Osteoblast (primary cell): ENCODE measurements around the gene ELAVL3. TPM values are rescaled to one million over a fixed set of nuclear protein-coding genes. Genes with fewer than 3 reads are reported as not detected.
"Not testable (repeated sequence)": the region's sequence is repeated elsewhere in the genome, so short reads cannot be mapped to it uniquely, and the experiment has no call there.

Experiments used
- DNase-seq: peaks from one replicate; pipeline ENCODE4 v3.0.0; 2011; ENCODE audit warnings: low spot score, mixed read lengths; ENCODE audit not compliant: insufficient read length; ENCODE audit errors: missing footprints
- H2AFZ ChIP-seq: 2 replicates; pipeline ENCODE4 v1.6.0; 2011; ENCODE audit warnings: mild to moderate bottlenecking, low read length
- H3K27ac ChIP-seq: 2 replicates; pipeline ENCODE4 v1.5.1; 2011; ENCODE audit warnings: mild to moderate bottlenecking, low read depth, low read length, moderate library complexity
- H3K27me3 ChIP-seq: 2 replicates; pipeline ENCODE4 v1.6.0; 2012; ENCODE audit warnings: mild to moderate bottlenecking, control low read depth, inconsistent platforms, low read length, moderate library complexity; ENCODE audit not compliant: insufficient read depth
- H3K36me3 ChIP-seq: 2 replicates; pipeline ENCODE4 v1.5.1; 2011; ENCODE audit warnings: mild to moderate bottlenecking, low read length, control low read depth, moderate library complexity; ENCODE audit not compliant: insufficient read depth
- H3K4me1 ChIP-seq: 2 replicates; pipeline ENCODE4 v1.5.1; 2011; ENCODE audit warnings: mild to moderate bottlenecking, low read length, control low read depth, moderate library complexity; ENCODE audit not compliant: insufficient read depth
- H3K4me2 ChIP-seq: 2 replicates; pipeline ENCODE4 v1.6.0; 2011; ENCODE audit warnings: mild to moderate bottlenecking, low read length; ENCODE audit not compliant: insufficient read depth
- H3K4me3 ChIP-seq: fragments of 200-600 bp; sonication (generic); 3 replicates; pipeline ENCODE4 v1.5.1; 2012; ENCODE audit warnings: mild to moderate bottlenecking, low read length, inconsistent platforms; ENCODE audit not compliant: insufficient read depth
- H3K79me2 ChIP-seq: 2 replicates; pipeline ENCODE4 v1.6.0; 2012; ENCODE audit warnings: mild to moderate bottlenecking, low read length, control low read depth, inconsistent platforms; ENCODE audit not compliant: insufficient read depth
- H3K9me3 ChIP-seq: 2 replicates; pipeline ENCODE4 v1.5.1; 2011; ENCODE audit warnings: low read depth, low read length, control low read depth
- H4K20me1 ChIP-seq: 2 replicates; pipeline ENCODE4 v1.6.0; 2012; ENCODE audit warnings: mild to moderate bottlenecking, low read length, control low read depth; ENCODE audit not compliant: insufficient read depth
- total RNA-seq: library from RNA; depleted of rRNA; stranded (reverse); fragments of >200 nt; gene quantifications from 2 replicates; pipeline ENCODE4 v1.2.3, GENCODE V29; 2012
- TF ChIP-seq, protein P1 (sequence below): IDR thresholded peaks from 2 replicates; pipeline ENCODE4 v1.5.1; 2011; ENCODE audit warnings: mild to moderate bottlenecking, low read depth, low read length, moderate library complexity; ENCODE audit errors: extremely low read depth

The ELAVL3 gene
- total RNA-seq, 1 donor, result 0.72 TPM

DNA sequence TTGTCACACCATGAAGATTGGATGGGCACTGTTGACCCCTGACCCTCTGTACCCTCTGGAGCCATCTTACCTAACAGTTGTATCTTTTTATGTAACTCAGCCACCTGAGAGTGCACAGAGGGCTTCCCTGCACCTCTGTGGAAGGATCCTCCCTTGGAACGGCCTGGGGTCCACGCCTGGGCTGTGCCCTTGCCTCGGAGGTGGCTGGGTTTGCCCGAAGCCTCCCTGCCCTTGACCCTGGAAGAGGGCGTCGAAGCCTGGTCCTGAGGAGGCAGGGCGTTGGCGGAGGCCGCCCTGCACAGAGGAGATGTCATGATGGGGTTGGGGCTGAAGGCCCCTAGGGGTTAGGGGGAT, 46.2 kb downstream of the ELAVL3 start:
- peak overlapping the region; percentile 85 for H3K4me2 ChIP-seq
- peak overlapping the region; percentile 99 for H2AFZ ChIP-seq
- no peaks in the 10 kb centered on the region for H3K9me3 ChIP-seq
- peaks cover 23% of the 10 kb centered on the region for H3K79me2 ChIP-seq
- peak overlapping the region; percentile 6 for H3K27ac ChIP-seq
- DNase-seq, result no peak
- TF ChIP-seq, protein P1, sequence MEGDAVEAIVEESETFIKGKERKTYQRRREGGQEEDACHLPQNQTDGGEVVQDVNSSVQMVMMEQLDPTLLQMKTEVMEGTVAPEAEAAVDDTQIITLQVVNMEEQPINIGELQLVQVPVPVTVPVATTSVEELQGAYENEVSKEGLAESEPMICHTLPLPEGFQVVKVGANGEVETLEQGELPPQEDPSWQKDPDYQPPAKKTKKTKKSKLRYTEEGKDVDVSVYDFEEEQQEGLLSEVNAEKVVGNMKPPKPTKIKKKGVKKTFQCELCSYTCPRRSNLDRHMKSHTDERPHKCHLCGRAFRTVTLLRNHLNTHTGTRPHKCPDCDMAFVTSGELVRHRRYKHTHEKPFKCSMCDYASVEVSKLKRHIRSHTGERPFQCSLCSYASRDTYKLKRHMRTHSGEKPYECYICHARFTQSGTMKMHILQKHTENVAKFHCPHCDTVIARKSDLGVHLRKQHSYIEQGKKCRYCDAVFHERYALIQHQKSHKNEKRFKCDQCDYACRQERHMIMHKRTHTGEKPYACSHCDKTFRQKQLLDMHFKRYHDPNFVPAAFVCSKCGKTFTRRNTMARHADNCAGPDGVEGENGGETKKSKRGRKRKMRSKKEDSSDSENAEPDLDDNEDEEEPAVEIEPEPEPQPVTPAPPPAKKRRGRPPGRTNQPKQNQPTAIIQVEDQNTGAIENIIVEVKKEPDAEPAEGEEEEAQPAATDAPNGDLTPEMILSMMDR, result no peak
- peaks cover 13% of the 10 kb centered on the region for H3K4me1 ChIP-seq
- H3K36me3 ChIP-seq, result peaks cover 23% of the 10 kb centered on the region
- H4K20me1 ChIP-seq, result peaks cover 8% of the 10 kb centered on the region
- H3K4me3 ChIP-seq, result peak overlapping the region; percentile 100
- H3K27me3 ChIP-seq, result no peaks in the 10 kb centered on the region

DNA sequence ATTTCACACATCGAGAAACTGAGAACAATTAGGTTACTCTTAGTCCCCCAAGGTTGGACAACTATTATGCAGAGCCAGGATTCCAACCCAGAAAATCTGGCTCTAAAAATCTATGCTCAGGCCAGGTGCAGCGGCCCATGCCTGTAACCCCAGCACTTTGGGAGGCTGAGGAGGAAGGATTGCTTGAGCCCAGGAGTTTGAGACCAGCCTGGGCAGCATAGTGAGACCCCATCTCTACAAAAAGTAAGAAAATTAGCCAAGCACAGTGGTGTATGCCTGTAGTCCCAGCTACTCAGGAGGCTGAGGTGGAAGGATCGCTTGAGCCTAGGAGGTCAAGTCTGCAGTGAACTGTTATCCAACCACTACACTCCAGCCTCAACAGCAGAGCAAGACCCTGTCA, 47.3 kb downstream of the ELAVL3 start:
- H3K4me2 ChIP-seq, DNase-seq, H2AFZ ChIP-seq, H3K9me3 ChIP-seq, H3K27me3 ChIP-seq, H3K27ac ChIP-seq, H4K20me1 ChIP-seq, H3K4me3 ChIP-seq: not testable (repeated sequence)
- Histone ChIP-seq H3K4me1 (peaks cover 13% of the 10 kb centered on the region), H3K79me2 (peaks cover 23% of the 10 kb centered on the region), H3K36me3 (peaks cover 18% of the 10 kb centered on the region)

DNA sequence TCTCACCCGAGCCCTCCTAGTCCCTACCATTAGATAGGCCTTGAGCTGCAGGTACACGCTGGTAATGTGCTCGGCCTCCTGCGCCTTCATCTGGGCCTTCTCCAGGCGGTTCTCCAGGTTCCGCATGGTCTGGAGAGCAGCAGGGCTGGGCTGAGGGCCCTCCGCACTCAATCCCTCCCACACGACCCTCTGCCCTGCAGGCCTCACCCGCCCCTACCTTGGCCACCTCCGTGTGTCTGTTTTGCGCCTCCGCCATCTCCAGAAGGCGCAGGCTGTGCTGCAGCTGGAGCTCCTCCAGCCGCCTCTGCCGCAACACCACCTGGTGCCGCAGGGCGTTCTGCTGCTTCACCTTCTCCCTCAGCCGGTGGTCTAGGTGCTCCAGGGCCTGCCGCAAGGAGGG, 54.2 kb downstream of the ELAVL3 start:
- H3K27ac ChIP-seq, result no peak overlapping the region
- no peaks in the 10 kb centered on the region for H3K9me3 ChIP-seq
- no peaks in the 10 kb centered on the region for H3K4me1 ChIP-seq
- no peak overlapping the region for H3K4me3 ChIP-seq
- peaks cover 14% of the 10 kb centered on the region for H3K27me3 ChIP-seq
- H3K4me2 ChIP-seq, result no peak overlapping the region
- TF ChIP-seq, protein P1, result no peak
- no peaks in the 10 kb centered on the region for H3K79me2 ChIP-seq
- no peaks in the 10 kb centered on the region for H4K20me1 ChIP-seq
- no peaks in the 10 kb centered on the region for H3K36me3 ChIP-seq
- peak; percentile 52 for DNase-seq
- no peak overlapping the region for H2AFZ ChIP-seq

GRCh38 chr19:11425719-11426457, 55.0 kb downstream of the ELAVL3 start:
- Histone ChIP-seq H3K4me1 (no peaks in the 10 kb centered on the region), H3K9me3 (no peaks in the 10 kb centered on the region), H3K4me2 (no peak overlapping the region), H3K4me3 (no peak overlapping the region), H3K27me3 (peaks cover 14% of the 10 kb centered on the region), H4K20me1 (no peaks in the 10 kb centered on the region), H3K79me2 (no peaks in the 10 kb centered on the region), H2AFZ (no peak overlapping the region), H3K36me3 (no peaks in the 10 kb centered on the region), H3K27ac (no peak overlapping the region)
- DNase-seq, result peak; percentile 31
- TF ChIP-seq, protein P1, result no peak
